Subcutaneous adipose tissue (tissue), 4 donors: ENCODE data around the gene KCTD1. TPM values are rescaled to one million over a fixed set of nuclear protein-coding genes. Genes with fewer than 3 reads are reported as not detected.

Experiments
- CTCF ChIP-seq: fragments of 450-650 bp; IDR thresholded peaks from one replicate; pipeline ENCODE4 v1.5.1; 2016; ENCODE audit warnings: low read depth, mild to moderate bottlenecking, control low read depth, antibody characterized with exemption, moderate library complexity
- total RNA-seq, 4 donors: library from RNA; depleted of rRNA; stranded (reverse); fragments of >200 nt; gene quantifications; one replicate each; pipeline ENCODE4 v1.1.0, GENCODE V29; 2016

KCTD1 gene
- total RNA-seq, 4 donors from 2014 or later = 5.9 to 15.8 (median 8.5) TPM

GRCh38 chr18:26479065-26479680 lies 69.2 kb downstream of the KCTD1 start:
- TF ChIP-seq CTCF = no peak

GRCh38 chr18:26477828-26478466 lies 70.4 kb downstream of the KCTD1 start:
- no peak for TF ChIP-seq CTCF

- no peak for TF ChIP-seq CTCF
Measured at GRCh38 chr18:26476697-26477096, 71.7 kb downstream of the KCTD1 start.

- no peak for TF ChIP-seq CTCF
Measured at GRCh38 chr18:26474542-26474941, 73.8 kb downstream of the KCTD1 start.

GRCh38 chr18:26473672-26474071 lies 74.7 kb downstream of the KCTD1 start:
- TF ChIP-seq CTCF = no peak

- no peak for TF ChIP-seq CTCF
Measured at GRCh38 chr18:26471826-26472225, 76.5 kb downstream of the KCTD1 start.

GRCh38 chr18:26471027-26471426 lies 77.3 kb downstream of the KCTD1 start:
- no peak for TF ChIP-seq CTCF
